Activated CD4-positive, alpha-beta T cell treated with anti-CD3 and anti-CD28 coated beads, Interleukin-2, amount 50 U/mL, for 48 hours (primary cell): Measurements from ENCODE around the gene EYS.

Experiments used
- DNase-seq, 2 experiments: peaks; one replicate each; pipeline ENCODE4 v3.0.0-alpha.2; 2020

Gene EYS

GRCh38 chr6:64415926-64416325, 1291.1 kb downstream of the EYS start:
- DNase-seq: no peak

GRCh38 chr6:64411226-64411625, 1295.8 kb downstream of the EYS start:
- DNase-seq: no peak

- DNase-seq: no peak
These were observed 1297.1 kb downstream of the EYS start for GRCh38 chr6:64409948-64410347.

GRCh38 chr6:64404396-64404795, 1302.6 kb downstream of the EYS start:
- no peak for DNase-seq

GRCh38 chr6:64383277-64383676, 1323.7 kb downstream of the EYS start:
- DNase-seq: no peak

- DNase-seq: no peak
These were observed 1330.6 kb downstream of the EYS start for GRCh38 chr6:64376394-64376793.

GRCh38 chr6:64357430-64357829, 1349.6 kb downstream of the EYS start:
- no peak for DNase-seq

- no peak for DNase-seq
These were observed 1359.6 kb downstream of the EYS start for GRCh38 chr6:64347411-64347810.

GRCh38 chr6:64335195-64335594, 1371.8 kb downstream of the EYS start:
- no peak for DNase-seq

GRCh38 chr6:64334636-64335035, 1372.4 kb downstream of the EYS start:
- no peak for DNase-seq

- DNase-seq: peak; percentile 52 to 56
These were observed 1376.2 kb downstream of the EYS start for GRCh38 chr6:64330694-64331307.

- no peak for DNase-seq
These were observed 1380.1 kb downstream of the EYS start for GRCh38 chr6:64326939-64327338.

GRCh38 chr6:64325093-64325492, 1381.9 kb downstream of the EYS start:
- no peak for DNase-seq

GRCh38 chr6:64310214-64310613, 1396.8 kb downstream of the EYS start:
- DNase-seq: no peak

GRCh38 chr6:64301307-64302236, 1405.5 kb downstream of the EYS start:
- DNase-seq: no peak

- DNase-seq: no peak
These were observed 1407.8 kb downstream of the EYS start for GRCh38 chr6:64299176-64299575.

- no peak for DNase-seq
These were observed 1413.0 kb downstream of the EYS start for GRCh38 chr6:64294034-64294433.

- no peak for DNase-seq
These were observed 1413.7 kb downstream of the EYS start for GRCh38 chr6:64293298-64293697.

- DNase-seq: no peak
These were observed 1416.2 kb downstream of the EYS start for GRCh38 chr6:64290867-64291266.

- no peak for DNase-seq
These were observed 1417.1 kb downstream of the EYS start for GRCh38 chr6:64289931-64290330.

GRCh38 chr6:64288351-64288750, 1418.7 kb downstream of the EYS start:
- no peak for DNase-seq

- no peak for DNase-seq
These were observed 1425.9 kb downstream of the EYS start for GRCh38 chr6:64281167-64281566.

GRCh38 chr6:64280569-64280968, 1426.5 kb downstream of the EYS start:
- DNase-seq: peak in 1 of 2 experiments; percentile 1

- no peak for DNase-seq
These were observed 1436.9 kb downstream of the EYS start for GRCh38 chr6:64270083-64270482.
